T-helper 1 cell treated with Interleukin-12 subunit alpha and Interleukin-12 subunit beta and Interleukin-4 antibody, amounts not matched to agents 30 μg/mL and 1 μg/mL, for 36 hours (primary cell): ENCODE data around the gene ZNF432.
"Not testable (repeated sequence)": the region's sequence is repeated elsewhere in the genome, so short reads cannot be mapped to it uniquely, and the experiment has no call there.

Experiments used
- H3K27ac Mint-ChIP-seq: one replicate; pipeline ENCODE4 v1.8.0; 2021; ENCODE audit warnings: mild to moderate bottlenecking, mixed read lengths
- H3K27me3 Mint-ChIP-seq: one replicate; pipeline ENCODE4 v1.8.0; 2021; ENCODE audit warnings: low read depth, mixed read lengths
- H3K36me3 Mint-ChIP-seq: one replicate; pipeline ENCODE4 v1.8.0; 2021; ENCODE audit warnings: low read depth, mixed read lengths
- H3K4me1 Mint-ChIP-seq: one replicate; pipeline ENCODE4 v1.8.0; 2021; ENCODE audit warnings: low read depth, mixed read lengths
- H3K4me3 Mint-ChIP-seq: one replicate; pipeline ENCODE4 v1.8.0; 2021; ENCODE audit warnings: mild to moderate bottlenecking, moderate library complexity, mixed read lengths
- H3K9me3 Mint-ChIP-seq: one replicate; pipeline ENCODE4 v1.8.0; 2021; ENCODE audit warnings: mixed read lengths

Gene ZNF432

GRCh38 chr19:52048555-52049501 is at the start of gene ZNF432:
Gene ZNF432 (minus strand): TSS chr19:52048838. CDS start chr19:52046868, 1,970 bp downstream.
- no peaks in the 10 kb centered on the region for H3K27me3 Mint-ChIP-seq
- peak within 1 kb of the TSS; percentile 99 for H3K4me3 Mint-ChIP-seq
- H3K9me3 Mint-ChIP-seq = peaks cover 63% of the 10 kb centered on the region
- H3K4me1 Mint-ChIP-seq = peaks cover 16% of the 10 kb centered on the region
- peak within 1 kb of the TSS; percentile 100 for H3K27ac Mint-ChIP-seq
- H3K36me3 Mint-ChIP-seq = peaks cover 48% of the 10 kb centered on the region

GRCh38 chr19:52096416-52096815 is 47.8 kb upstream of the ZNF432 start:
- Mint-ChIP-seq H3K4me3 (peak overlapping the region; percentile 96), H3K4me1 (peaks cover 24% of the 10 kb centered on the region), H3K36me3 (peaks cover 40% of the 10 kb centered on the region), H3K9me3 (peaks cover 75% of the 10 kb centered on the region)
- H3K27ac Mint-ChIP-seq, H3K27me3 Mint-ChIP-seq: not testable (repeated sequence)

- peaks cover 24% of the 10 kb centered on the region for H3K4me1 Mint-ChIP-seq
- H3K27ac Mint-ChIP-seq = peak within 1 kb of the TSS; percentile 96
- no peaks in the 10 kb centered on the region for H3K27me3 Mint-ChIP-seq
- H3K9me3 Mint-ChIP-seq = peaks cover 83% of the 10 kb centered on the region
- peaks cover 50% of the 10 kb centered on the region for H3K36me3 Mint-ChIP-seq
- H3K4me3 Mint-ChIP-seq = peak within 1 kb of the TSS; percentile 96
Measured at GRCh38 chr19:52095172-52096014, 46.8 kb upstream of the ZNF432 start, which contains the start of gene ZNF841. Gene ZNF841 (minus strand): TSS chr19:52095765. CDS start chr19:52084801, 10,964 bp downstream.

GRCh38 chr19:52094526-52095130 is 46.0 kb upstream of the ZNF432 start:
- Mint-ChIP-seq H3K27me3 (no peaks in the 10 kb centered on the region), H3K36me3 (peaks cover 57% of the 10 kb centered on the region), H3K4me1 (peaks cover 24% of the 10 kb centered on the region), H3K27ac (peak overlapping the region; percentile 96), H3K9me3 (peaks cover 85% of the 10 kb centered on the region), H3K4me3 (peak overlapping the region; percentile 96)

- no peaks in the 10 kb centered on the region for H3K4me1 Mint-ChIP-seq
- H3K27ac Mint-ChIP-seq = no peak overlapping the region
- H3K36me3 Mint-ChIP-seq = peaks cover 94% of the 10 kb centered on the region
- H3K9me3 Mint-ChIP-seq = peaks cover 84% of the 10 kb centered on the region
- H3K27me3 Mint-ChIP-seq = no peaks in the 10 kb centered on the region
- no peak overlapping the region for H3K4me3 Mint-ChIP-seq
Measured at GRCh38 chr19:52086481-52086880, 37.8 kb upstream of the ZNF432 start.

GRCh38 chr19:52070496-52070895 is 21.9 kb upstream of the ZNF432 start:
- no peak overlapping the region for H3K27ac Mint-ChIP-seq
- H3K36me3 Mint-ChIP-seq = peaks cover 84% of the 10 kb centered on the region
- no peak overlapping the region for H3K4me3 Mint-ChIP-seq
- H3K27me3 Mint-ChIP-seq = no peaks in the 10 kb centered on the region
- no peaks in the 10 kb centered on the region for H3K4me1 Mint-ChIP-seq
- peaks cover 86% of the 10 kb centered on the region for H3K9me3 Mint-ChIP-seq

- H3K36me3 Mint-ChIP-seq = peaks cover 83% of the 10 kb centered on the region
- no peak overlapping the region for H3K27ac Mint-ChIP-seq
- no peaks in the 10 kb centered on the region for H3K27me3 Mint-ChIP-seq
- H3K4me3 Mint-ChIP-seq = no peak overlapping the region
- no peaks in the 10 kb centered on the region for H3K4me1 Mint-ChIP-seq
- H3K9me3 Mint-ChIP-seq = peaks cover 86% of the 10 kb centered on the region
Measured at GRCh38 chr19:52069653-52070052, 21.0 kb upstream of the ZNF432 start.

- Mint-ChIP-seq H3K27ac (no peak overlapping the region), H3K9me3 (peaks cover 72% of the 10 kb centered on the region), H3K27me3 (no peaks in the 10 kb centered on the region), H3K4me3 (no peak overlapping the region), H3K4me1 (no peaks in the 10 kb centered on the region), H3K36me3 (peaks cover 59% of the 10 kb centered on the region)
Measured at GRCh38 chr19:52066258-52066863, 17.7 kb upstream of the ZNF432 start.

GRCh38 chr19:52065399-52065798 is 16.8 kb upstream of the ZNF432 start:
- H3K4me3 Mint-ChIP-seq = no peak overlapping the region
- peaks cover 72% of the 10 kb centered on the region for H3K9me3 Mint-ChIP-seq
- H3K4me1 Mint-ChIP-seq = no peaks in the 10 kb centered on the region
- H3K36me3 Mint-ChIP-seq = peaks cover 49% of the 10 kb centered on the region
- H3K27me3 Mint-ChIP-seq = no peaks in the 10 kb centered on the region
- no peak overlapping the region for H3K27ac Mint-ChIP-seq

GRCh38 chr19:52056480-52056879 is 7.8 kb upstream of the ZNF432 start:
- H3K4me1 Mint-ChIP-seq = not testable (repeated sequence)

GRCh38 chr19:52051736-52052135 is 3.1 kb upstream of the ZNF432 start:
- Mint-ChIP-seq H3K9me3 (peaks cover 73% of the 10 kb centered on the region), H3K36me3 (peaks cover 38% of the 10 kb centered on the region), H3K4me1 (peaks cover 16% of the 10 kb centered on the region)
- H3K4me3 Mint-ChIP-seq, H3K27ac Mint-ChIP-seq, H3K27me3 Mint-ChIP-seq: not testable (repeated sequence)

More at GRCh38 chr19:52056480-52056879, 7.8 kb upstream of the ZNF432 start:
- not testable (repeated sequence) for H3K27ac Mint-ChIP-seq, H3K27me3 Mint-ChIP-seq, H3K4me3 Mint-ChIP-seq
- Mint-ChIP-seq H3K9me3 (peaks cover 88% of the 10 kb centered on the region), H3K36me3 (peaks cover 26% of the 10 kb centered on the region)

GRCh38 chr19:52039169-52039568 is 9.5 kb downstream of the ZNF432 start:
- peaks cover 73% of the 10 kb centered on the region for H3K9me3 Mint-ChIP-seq
- H3K4me1 Mint-ChIP-seq = no peaks in the 10 kb centered on the region
- no peak overlapping the region for H3K27ac Mint-ChIP-seq
- H3K36me3 Mint-ChIP-seq = peaks cover 91% of the 10 kb centered on the region
- H3K4me3 Mint-ChIP-seq = no peak overlapping the region
- no peaks in the 10 kb centered on the region for H3K27me3 Mint-ChIP-seq

- Mint-ChIP-seq H3K27ac (no peak overlapping the region), H3K27me3 (no peaks in the 10 kb centered on the region), H3K4me3 (no peak overlapping the region), H3K9me3 (peaks cover 72% of the 10 kb centered on the region), H3K4me1 (no peaks in the 10 kb centered on the region), H3K36me3 (peaks cover 73% of the 10 kb centered on the region)
Measured at GRCh38 chr19:52034051-52034728, 14.4 kb downstream of the ZNF432 start.
